Activated T-helper 9 cell treated with anti-CD3 and anti-CD28 coated beads, Interleukin-2, amount 50 U/mL, for 16 hours (primary cell): Measurements from ENCODE around the gene RNF113A.
"Not testable (repeated sequence)": the region's sequence is repeated elsewhere in the genome, so short reads cannot be mapped to it uniquely, and the experiment has no call there.

Experiments used
- DNase-seq: peaks from one replicate; pipeline ENCODE4 v3.0.0-alpha.2; 2020; ENCODE audit warnings: low read depth

The RNF113A gene

GRCh38 chrX:119871599-119872395 lies at the start of gene RNF113A, which contains the start of gene NDUFA1:
RNF113A (minus strand) TSS chrX:119871733; CDS start chrX:119871613, 120 bp downstream.
NDUFA1 (plus strand) TSS chrX:119871832; CDS start chrX:119871912, 80 bp downstream.
- DNase-seq, result peak; percentile 75

- DNase-seq, result no peak
Observed at GRCh38 chrX:119919835-119920585, 48.5 kb upstream of the RNF113A start.

GRCh38 chrX:119917877-119918276 lies 46.3 kb upstream of the RNF113A start:
- no peak for DNase-seq

- DNase-seq, result no peak
Observed at GRCh38 chrX:119916310-119916709, 44.8 kb upstream of the RNF113A start.

- no peak for DNase-seq
Observed at GRCh38 chrX:119900976-119901375, 29.4 kb upstream of the RNF113A start.

- DNase-seq, result no peak
Observed at GRCh38 chrX:119899125-119899524, 27.6 kb upstream of the RNF113A start.

GRCh38 chrX:119895843-119896326 lies 24.4 kb upstream of the RNF113A start, which contains the start of gene AKAP14:
AKAP14 (plus strand) TSS chrX:119895893; CDS start chrX:119903224, 7,331 bp downstream.
- no peak for DNase-seq

- not testable (repeated sequence) for DNase-seq
Observed at GRCh38 chrX:119891961-119892692, 20.6 kb upstream of the RNF113A start.

- not testable (repeated sequence) for DNase-seq
Observed at GRCh38 chrX:119890626-119891025, 19.1 kb upstream of the RNF113A start.

- DNase-seq, result peak; percentile 36
Observed at GRCh38 chrX:119887721-119888425, 16.3 kb upstream of the RNF113A start.

- no peak for DNase-seq
Observed at GRCh38 chrX:119885554-119886428, 14.3 kb upstream of the RNF113A start.

- DNase-seq, result peak; percentile 9
Observed at GRCh38 chrX:119880552-119881437, 9.3 kb upstream of the RNF113A start.

GRCh38 chrX:119880076-119880475 lies 8.5 kb upstream of the RNF113A start:
- DNase-seq, result no peak

GRCh38 chrX:119878740-119879139 lies 7.2 kb upstream of the RNF113A start:
- DNase-seq, result no peak

- no peak for DNase-seq
Observed at GRCh38 chrX:119871245-119871598, 311 bp downstream of the RNF113A start.

- no peak for DNase-seq
Observed at GRCh38 chrX:119870626-119871131, 854 bp downstream of the RNF113A start.

- no peak for DNase-seq
Observed at GRCh38 chrX:119853444-119853843, 18.1 kb downstream of the RNF113A start.

GRCh38 chrX:119852382-119853353 lies 18.9 kb downstream of the RNF113A start, which contains the start of gene UPF3B:
UPF3B (minus strand) TSS chrX:119852963; CDS start chrX:119852928, 35 bp downstream.
- peak; percentile 86 for DNase-seq
